GM19240 (cell line): Measurements from ENCODE around the gene KEL.

Experiments
- DNase-seq: peaks from one replicate; pipeline ENCODE4 v3.0.0; 2011; ENCODE audit warnings: low spot score; ENCODE audit not compliant: insufficient read length

Gene KEL

GRCh38 chr7:142901426-142902259 is 60.5 kb downstream of the KEL start:
- DNase-seq = no peak

- no peak for DNase-seq
Observed at GRCh38 chr7:142899661-142900060, 62.5 kb downstream of the KEL start.

- no peak for DNase-seq
Observed at GRCh38 chr7:142898377-142899170, 63.6 kb downstream of the KEL start.

- no peak for DNase-seq
Observed at GRCh38 chr7:142897691-142898090, 64.5 kb downstream of the KEL start.

GRCh38 chr7:142896741-142897379 is 65.3 kb downstream of the KEL start:
- DNase-seq = no peak

GRCh38 chr7:142896151-142896550 is 66.0 kb downstream of the KEL start:
- no peak for DNase-seq

GRCh38 chr7:142894985-142895593 is 67.1 kb downstream of the KEL start:
- DNase-seq = no peak

GRCh38 chr7:142894112-142894984 is 67.8 kb downstream of the KEL start:
- DNase-seq = no peak

GRCh38 chr7:142892951-142893350 is 69.2 kb downstream of the KEL start:
- DNase-seq = no peak

- no peak for DNase-seq
Observed at GRCh38 chr7:142891490-142892082, 70.6 kb downstream of the KEL start.
